Esophagus squamous epithelium (tissue), 5 donors: ENCODE measurements around the gene ALX4. TPM values are rescaled to one million over a fixed set of nuclear protein-coding genes. Genes with fewer than 3 reads are reported as not detected.

ENCODE experiments used
- DNase-seq: peaks from one replicate; lab custom pipeline; 2025; lab: John Stamatoyannopoulos, UW
- H3K27ac ChIP-seq, 4 donors: fragments of 200-600 bp; sonication (generic); one replicate each; pipeline ENCODE4 v1.5.1; 2016 to 2019; ENCODE audit warnings: mild to moderate bottlenecking in 1 of 4
- H3K27me3 ChIP-seq, 4 donors: fragments of 200-600 bp; sonication (generic); 1 replicate in 3 of 4; 2 replicates in 1 of 4; pipeline versions ENCODE4 v1.5.1 to v1.6.0; 2017 to 2021; ENCODE audit warnings: antibody characterized with exemption in 1 of 4
- H3K36me3 ChIP-seq, 3 donors: fragments of 200-600 bp; sonication (generic); one replicate each; pipeline ENCODE4 v1.5.1; 2016 to 2019
- H3K4me1 ChIP-seq, 3 donors: fragments of 200-600 bp; sonication (generic); one replicate each; pipeline ENCODE4 v1.5.1; 2017 to 2019
- H3K4me3 ChIP-seq, 4 donors: fragments of 200-600 bp; sonication (generic); 1 replicate in 3 of 4; 2 replicates in 1 of 4; pipeline ENCODE4 v1.5.1; 2016 to 2019; ENCODE audit warnings: mild to moderate bottlenecking in 2 of 4, moderate library complexity in 1 of 4
- H3K9me3 ChIP-seq, 3 donors: fragments of 200-600 bp; sonication (generic); one replicate each; pipeline ENCODE4 v1.5.1; 2016 to 2019
- CTCF ChIP-seq, 6 experiments: fragments of 450-650 bp in 4 of 6; fragments of 200-600 bp in 2 of 6; sonication (generic) in 2 of 6; IDR thresholded peaks; one replicate each; pipeline ENCODE4 v1.5.1; 2016 to 2019; ENCODE audit warnings: antibody characterized with exemption in 6 of 6, mild to moderate bottlenecking in 4 of 6, moderate library complexity in 4 of 6
- POLR2A ChIP-seq, 4 donors: fragments of 450-650 bp; IDR thresholded peaks; one replicate each; pipeline ENCODE4 v1.6.1; 2017; ENCODE audit warnings: antibody characterized with exemption in 4 of 4, mild to moderate bottlenecking in 4 of 4, moderate library complexity in 3 of 4
- WGBS, 2 donors: methylation state at CpG; one replicate each; pipeline ENCODE4 v1.1.5; 2018; 5-methylcytosine and 5-hydroxymethylcytosine counted together
- intact Hi-C: fragments of 100-400 bp; cut with DNase I; formaldehyde crosslinking; loops from one replicate; pipeline ENCODE4 v1.15.0; 2022
- total RNA-seq, 4 donors: library from RNA; depleted of rRNA; stranded (reverse); fragments of >200 nt; gene quantifications; one replicate each; pipeline ENCODE4 v1.1.0, GENCODE V29; 2016
- donor health status: DM: yes; HTN: yes; CAD: no.

ALX4 gene
- total RNA-seq, 4 donors from 2014 or later = not detected

- H3K9me3 ChIP-seq = no peaks in the 10 kb centered on the region
- intact Hi-C loops = no loop called here
- peaks cover 0 to 14% (median 0%) of the 10 kb centered on the region in 4 donors for H3K27me3 ChIP-seq
- no peaks in the 10 kb centered on the region for H3K36me3 ChIP-seq
- H3K4me3 ChIP-seq = no peak overlapping the region
- 75 to 87% methylated on average over 3 to 5 of the region's 9 CpGs for WGBS, 2 donors
- H3K27ac ChIP-seq = no peak overlapping the region
- H3K4me1 ChIP-seq = no peaks in the 10 kb centered on the region
- no peak for DNase-seq
- no peak for TF ChIP-seq POLR2A (IDR thresholded peaks at IDR 0.05)
- TF ChIP-seq CTCF (IDR thresholded peaks at IDR 0.05) = no peak
Measured at GRCh38 chr11:44266056-44266780, 43.7 kb downstream of the ALX4 start.

- H3K4me3 ChIP-seq = no peak overlapping the region
- no peak overlapping the region for H3K27ac ChIP-seq
- intact Hi-C loops = no loop called here
- H3K27me3 ChIP-seq = no peaks in the 10 kb centered on the region
- no peaks in the 10 kb centered on the region for H3K9me3 ChIP-seq
- 68% methylated on average over 7 of the region's 22 CpGs; no CpG with 5 or more reads in 1 of the 2 donors for WGBS, 2 donors
- H3K4me1 ChIP-seq = no peaks in the 10 kb centered on the region
- H3K36me3 ChIP-seq = no peaks in the 10 kb centered on the region
- no peak for DNase-seq
- TF ChIP-seq POLR2A (IDR thresholded peaks at IDR 0.05) (no peak), CTCF (IDR thresholded peaks at IDR 0.05) (no peak)
Measured at GRCh38 chr11:44264761-44265160, 45.2 kb downstream of the ALX4 start.

GRCh38 chr11:44264438-44264749 lies 45.5 kb downstream of the ALX4 start:
- WGBS, 2 donors = 77 to 81% methylated on average over 4 to 6 of the region's 8 CpGs
- intact Hi-C loops = no loop called here

GRCh38 chr11:44263738-44264437 lies 46.1 kb downstream of the ALX4 start:
- intact Hi-C loops = no loop called here
- Histone ChIP-seq H3K4me1 (no peaks in the 10 kb centered on the region), H3K27ac (no peak overlapping the region), H3K36me3 (no peaks in the 10 kb centered on the region), H3K27me3 (no peaks in the 10 kb centered on the region), H3K9me3 (no peaks in the 10 kb centered on the region), H3K4me3 (no peak overlapping the region)
- DNase-seq = no peak
- WGBS, 2 donors = 76 to 83% methylated on average over 1 to 11 of the region's 20 CpGs
- TF ChIP-seq CTCF (IDR thresholded peaks at IDR 0.05) = no peak
- TF ChIP-seq POLR2A (IDR thresholded peaks at IDR 0.05) = no peak

More at GRCh38 chr11:44264438-44264749, 45.5 kb downstream of the ALX4 start:
- no peak for DNase-seq
- no peaks in the 10 kb centered on the region for H3K27me3 ChIP-seq
- no peaks in the 10 kb centered on the region for H3K4me1 ChIP-seq
- TF ChIP-seq POLR2A (IDR thresholded peaks at IDR 0.05) = no peak
- TF ChIP-seq CTCF (IDR thresholded peaks at IDR 0.05) = no peak
- H3K27ac ChIP-seq = no peak overlapping the region
- no peaks in the 10 kb centered on the region for H3K36me3 ChIP-seq
- no peak overlapping the region for H3K4me3 ChIP-seq
- H3K9me3 ChIP-seq = no peaks in the 10 kb centered on the region
